NCI-H526 (cell line): ENCODE measurements around the gene ZMYM4.
"Not testable (repeated sequence)": the region's sequence is repeated elsewhere in the genome, so short reads cannot be mapped to it uniquely, and the experiment has no call there.

ENCODE experiments used
- DNase-seq, 2 experiments: peaks; one replicate each; lab custom pipeline; 2025; lab: John Stamatoyannopoulos, UW

Gene ZMYM4

GRCh38 chr1:35268282-35269200, at the start of gene ZMYM4:
Gene ZMYM4, plus strand, starts transcription at chr1:35268709. Its CDS starts 338 bp downstream, at chr1:35269047.
- peak; percentile 98 to 99 for DNase-seq

GRCh38 chr1:35220976-35221375, 47.5 kb upstream of the ZMYM4 start:
- DNase-seq = peak in 1 of 2 experiments; percentile 45

GRCh38 chr1:35222322-35223083, 46.0 kb upstream of the ZMYM4 start:
- no peak for DNase-seq

GRCh38 chr1:35223084-35223630, 45.4 kb upstream of the ZMYM4 start:
- DNase-seq = no peak

GRCh38 chr1:35226546-35226945, 42.0 kb upstream of the ZMYM4 start:
- DNase-seq = no peak

- no peak for DNase-seq
Measured at GRCh38 chr1:35229587-35230360, 38.7 kb upstream of the ZMYM4 start.

- no peak for DNase-seq
Measured at GRCh38 chr1:35231287-35231686, 37.2 kb upstream of the ZMYM4 start.

- DNase-seq = not testable (repeated sequence)
Measured at GRCh38 chr1:35236772-35237171, 31.7 kb upstream of the ZMYM4 start.

GRCh38 chr1:35243691-35244090, 24.8 kb upstream of the ZMYM4 start:
- no peak for DNase-seq

- no peak for DNase-seq
Measured at GRCh38 chr1:35247256-35247655, 21.3 kb upstream of the ZMYM4 start.

GRCh38 chr1:35253941-35254340, 14.6 kb upstream of the ZMYM4 start:
- DNase-seq = no peak

- DNase-seq = no peak
Measured at GRCh38 chr1:35255276-35255675, 13.2 kb upstream of the ZMYM4 start.

- peak in 1 of 2 experiments; percentile 18 for DNase-seq
Measured at GRCh38 chr1:35259561-35259960, 8.9 kb upstream of the ZMYM4 start.

GRCh38 chr1:35261412-35262120, 6.9 kb upstream of the ZMYM4 start:
- no peak for DNase-seq

GRCh38 chr1:35264035-35264434, 4.5 kb upstream of the ZMYM4 start:
- DNase-seq = no peak

GRCh38 chr1:35264871-35265270, 3.6 kb upstream of the ZMYM4 start:
- DNase-seq = no peak

GRCh38 chr1:35266306-35266705, 2.2 kb upstream of the ZMYM4 start:
- no peak for DNase-seq

GRCh38 chr1:35269201-35269988, 886 bp downstream of the ZMYM4 start:
- peak in 1 of 2 experiments; percentile 52 for DNase-seq

GRCh38 chr1:35269989-35270289, 1.4 kb downstream of the ZMYM4 start:
- DNase-seq = no peak

GRCh38 chr1:35270836-35271235, 2.3 kb downstream of the ZMYM4 start:
- DNase-seq = no peak

- DNase-seq = no peak
Measured at GRCh38 chr1:35274197-35274596, 5.7 kb downstream of the ZMYM4 start.
